NCI-H2196 treated with DMSO at 0.1 percent for 48 hours (cell line): ENCODE results near the gene CTBP2.

ENCODE experiments used
- DNase-seq: peaks from one replicate; lab custom pipeline; 2025; ENCODE audit not compliant: unreplicated experiment; lab: John Stamatoyannopoulos, UW

CTBP2 gene

GRCh38 chr10:125011926-125012705, 148.2 kb downstream of the CTBP2 start:
- no peak for DNase-seq

- DNase-seq = no peak
Observed at GRCh38 chr10:125011171-125011925, 149.0 kb downstream of the CTBP2 start.

GRCh38 chr10:125010362-125010761, 150.0 kb downstream of the CTBP2 start:
- DNase-seq = no peak

- no peak for DNase-seq
Observed at GRCh38 chr10:125009661-125010161, 150.7 kb downstream of the CTBP2 start.

- DNase-seq = no peak
Observed at GRCh38 chr10:125008689-125009638, 151.4 kb downstream of the CTBP2 start.

- no peak for DNase-seq
Observed at GRCh38 chr10:125007436-125007835, 152.9 kb downstream of the CTBP2 start.

- peak; percentile 13 for DNase-seq
Observed at GRCh38 chr10:125006921-125007426, 153.4 kb downstream of the CTBP2 start.

GRCh38 chr10:125006188-125006680, 154.1 kb downstream of the CTBP2 start:
- DNase-seq = no peak

- DNase-seq = no peak
Observed at GRCh38 chr10:125005312-125006187, 154.8 kb downstream of the CTBP2 start.

GRCh38 chr10:125004571-125005311, 155.6 kb downstream of the CTBP2 start:
- DNase-seq = no peak

GRCh38 chr10:125003901-125004467, 156.4 kb downstream of the CTBP2 start:
- no peak for DNase-seq

- DNase-seq = no peak
Observed at GRCh38 chr10:125003146-125003900, 157.0 kb downstream of the CTBP2 start.

GRCh38 chr10:125002423-125003145, 157.8 kb downstream of the CTBP2 start:
- no peak for DNase-seq

GRCh38 chr10:125002047-125002422, 158.3 kb downstream of the CTBP2 start:
- no peak for DNase-seq

- DNase-seq = no peak
Observed at GRCh38 chr10:125001313-125002046, 158.9 kb downstream of the CTBP2 start.
